Endodermal cell (in vitro differentiated cells): ENCODE measurements around the gene PIWIL4. TPM values are rescaled to one million over a fixed set of nuclear protein-coding genes. Genes with fewer than 3 reads are reported as not detected.

Experiments
- DNase-seq: peaks from one replicate; pipeline ENCODE4 v3.0.0-alpha.2; 2017
- H3K27ac ChIP-seq: 2 replicates; pipeline ENCODE4 v1.5.1; 2013; ENCODE audit warnings: mild to moderate bottlenecking, low read depth, low read length, moderate library complexity
- H3K27me3 ChIP-seq: 2 replicates; pipeline ENCODE4 v1.6.1; 2013; ENCODE audit warnings: mild to moderate bottlenecking, low read length, moderate library complexity; ENCODE audit not compliant: insufficient read depth, control insufficient read depth, poor library complexity, severe bottlenecking
- H3K36me3 ChIP-seq: 2 replicates; pipeline ENCODE4 v1.7.0; 2013; ENCODE audit warnings: mild to moderate bottlenecking, low read length, moderate library complexity; ENCODE audit not compliant: control insufficient read depth, insufficient read depth
- H3K4me1 ChIP-seq: one replicate; pipeline ENCODE4 v1.7.0; 2013; ENCODE audit warnings: low read length; ENCODE audit not compliant: control insufficient read depth, insufficient read depth
- H3K4me3 ChIP-seq: 2 replicates; pipeline ENCODE4 v1.5.1; 2013; ENCODE audit warnings: mild to moderate bottlenecking, low read length, moderate library complexity
- H3K9ac ChIP-seq: 2 replicates; pipeline ENCODE4 v1.6.1; 2013; ENCODE audit warnings: mild to moderate bottlenecking, low read length, moderate library complexity; ENCODE audit not compliant: poor library complexity, severe bottlenecking; ENCODE audit errors: extremely low read depth
- H3K9me3 ChIP-seq: 2 replicates; pipeline ENCODE4 v1.6.1; 2013; ENCODE audit warnings: mild to moderate bottlenecking, low read length, moderate library complexity; ENCODE audit not compliant: control insufficient read depth
- H3K27ac Mint-ChIP-seq: 2 replicates; pipeline ENCODE4 v1.8.0; 2020; ENCODE audit warnings: mixed read lengths
- H3K27me3 Mint-ChIP-seq: 2 replicates; pipeline ENCODE4 v1.8.0; 2021; ENCODE audit warnings: mild to moderate bottlenecking, mixed read lengths; ENCODE audit not compliant: insufficient read depth
- H3K36me3 Mint-ChIP-seq: 2 replicates; pipeline ENCODE4 v1.8.0; 2020; ENCODE audit warnings: low read depth, mixed read lengths
- H3K4me1 Mint-ChIP-seq: 2 replicates; pipeline ENCODE4 v1.8.0; 2020; ENCODE audit warnings: mixed read lengths
- H3K4me3 Mint-ChIP-seq: 2 replicates; pipeline ENCODE4 v1.8.0; 2020; ENCODE audit warnings: mild to moderate bottlenecking, moderate library complexity, mixed read lengths
- H3K9me3 Mint-ChIP-seq: 2 replicates; pipeline ENCODE4 v1.8.0; 2020; ENCODE audit warnings: mild to moderate bottlenecking, mixed read lengths
- WGBS, 2 experiments: methylation state at CpG; one replicate each; pipeline versions ENCODE4 v1.1.5 to v1.1.7; 2013; ENCODE audit warnings: missing lambda C conversion rate in 2 of 2, mixed read lengths in 1 of 2; ENCODE audit not compliant: insufficient coverage in 1 of 2, insufficient read length in 1 of 2; 5-methylcytosine and 5-hydroxymethylcytosine counted together
- total RNA-seq, 2 donors: library from RNA; stranded (reverse); fragmentation: NEBNext Ultra II Directional in 1 of 2; extraction: Animal tissue kit (Norgen Biotek cat#: 25700) in 1 of 2; gene quantifications; 2 replicates in 1 of 2; 3 replicates in 1 of 2; pipeline ENCODE4 v1.2.1, GENCODE V29; 2021
- TF ChIP-seq, protein P1 (sequence below): fragments of 200-600 bp; sonication (generic); conservative IDR thresholded peaks from 2 replicates; pipeline ENCODE4 v1.5.0; 2021; ENCODE audit warnings: antibody characterized with exemption, mild to moderate bottlenecking

The PIWIL4 gene
- total RNA-seq, 2 donors from 2014 or later = 0.24 to 0.82 TPM

DNA sequence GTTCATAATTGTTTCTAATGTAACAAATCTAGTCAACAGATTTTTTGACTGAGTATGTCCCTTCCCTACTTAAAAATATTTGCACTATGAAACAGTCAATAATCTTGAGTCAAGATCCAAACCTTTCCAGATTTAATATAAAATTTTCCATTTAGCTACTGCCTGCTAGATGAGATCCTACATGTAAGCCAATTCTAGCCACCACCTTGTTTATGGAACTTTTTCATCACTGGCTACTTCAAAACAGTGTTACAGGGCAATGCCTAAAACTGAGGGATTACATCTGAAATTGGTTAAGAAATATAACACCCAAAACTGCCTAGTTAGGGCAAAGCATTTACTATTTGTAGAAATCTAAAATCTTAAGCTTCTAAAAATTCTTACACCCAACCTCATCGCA lies 34.0 kb upstream of the PIWIL4 start:
- 100% methylated on average over 1 of the region's 1 CpG; no CpG with 5 or more reads in 1 of the 2 experiments for WGBS, 2 experiments
- peaks cover 4% of the 10 kb centered on the region for H3K27me3 ChIP-seq
- TF ChIP-seq, protein P1, sequence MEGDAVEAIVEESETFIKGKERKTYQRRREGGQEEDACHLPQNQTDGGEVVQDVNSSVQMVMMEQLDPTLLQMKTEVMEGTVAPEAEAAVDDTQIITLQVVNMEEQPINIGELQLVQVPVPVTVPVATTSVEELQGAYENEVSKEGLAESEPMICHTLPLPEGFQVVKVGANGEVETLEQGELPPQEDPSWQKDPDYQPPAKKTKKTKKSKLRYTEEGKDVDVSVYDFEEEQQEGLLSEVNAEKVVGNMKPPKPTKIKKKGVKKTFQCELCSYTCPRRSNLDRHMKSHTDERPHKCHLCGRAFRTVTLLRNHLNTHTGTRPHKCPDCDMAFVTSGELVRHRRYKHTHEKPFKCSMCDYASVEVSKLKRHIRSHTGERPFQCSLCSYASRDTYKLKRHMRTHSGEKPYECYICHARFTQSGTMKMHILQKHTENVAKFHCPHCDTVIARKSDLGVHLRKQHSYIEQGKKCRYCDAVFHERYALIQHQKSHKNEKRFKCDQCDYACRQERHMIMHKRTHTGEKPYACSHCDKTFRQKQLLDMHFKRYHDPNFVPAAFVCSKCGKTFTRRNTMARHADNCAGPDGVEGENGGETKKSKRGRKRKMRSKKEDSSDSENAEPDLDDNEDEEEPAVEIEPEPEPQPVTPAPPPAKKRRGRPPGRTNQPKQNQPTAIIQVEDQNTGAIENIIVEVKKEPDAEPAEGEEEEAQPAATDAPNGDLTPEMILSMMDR = no peak
- no peak overlapping the region for H3K9ac ChIP-seq
- no peaks in the 10 kb centered on the region for H3K36me3 ChIP-seq
- Mint-ChIP-seq H3K9me3 (no peaks in the 10 kb centered on the region), H3K27me3 (peaks cover 13% of the 10 kb centered on the region), H3K4me3 (no peak overlapping the region), H3K36me3 (no peaks in the 10 kb centered on the region), H3K27ac (no peak overlapping the region), H3K4me1 (no peaks in the 10 kb centered on the region)
- H3K4me1 ChIP-seq = no peaks in the 10 kb centered on the region
- no peaks in the 10 kb centered on the region for H3K9me3 ChIP-seq
- no peak for DNase-seq
- H3K4me3 ChIP-seq = no peak overlapping the region
- no peak overlapping the region for H3K27ac ChIP-seq

DNA sequence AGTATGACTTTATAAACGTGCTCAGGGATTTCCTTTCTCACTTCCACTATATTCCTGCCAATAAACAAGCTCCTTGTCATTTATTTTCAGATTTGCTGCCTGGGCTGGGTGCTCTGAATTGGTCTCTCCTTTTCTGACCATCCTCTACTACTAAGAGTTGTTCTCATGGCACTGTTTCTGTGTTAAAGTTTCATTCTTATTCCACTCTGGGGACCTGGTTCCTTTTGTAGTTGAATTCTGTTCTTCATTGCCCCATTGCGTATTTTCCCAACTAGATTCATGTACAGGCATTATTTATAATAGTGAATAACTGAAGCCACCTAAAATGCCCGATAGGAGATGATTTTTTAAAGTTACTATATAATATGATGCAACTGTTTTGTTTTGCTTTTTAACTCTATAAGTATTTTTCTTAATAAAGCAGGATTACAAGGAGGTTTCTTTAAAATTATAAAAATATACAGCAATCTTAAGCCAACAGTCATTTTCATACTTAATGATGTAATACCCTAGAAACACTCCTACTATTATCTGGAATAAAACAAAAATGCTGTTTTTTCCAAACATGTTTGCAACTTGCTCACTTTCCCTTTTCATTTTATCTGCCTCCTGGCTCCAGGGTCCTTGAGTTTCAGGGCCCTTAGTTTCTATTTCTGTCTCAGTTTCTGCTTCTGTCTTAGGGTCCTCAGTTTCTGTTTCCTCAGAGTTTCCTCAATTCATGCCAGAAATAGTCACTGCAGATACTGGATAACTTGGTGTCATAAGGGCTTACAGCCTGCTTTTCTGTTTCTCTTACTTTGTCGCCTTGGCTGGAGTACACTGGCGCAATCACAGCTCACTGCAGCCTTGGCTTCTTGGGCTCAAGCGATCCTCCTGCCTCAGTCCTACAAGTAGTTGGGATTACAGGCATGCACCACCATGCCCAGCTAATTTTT lies 33.2 kb upstream of the PIWIL4 start:
- no peaks in the 10 kb centered on the region for H3K36me3 ChIP-seq
- Mint-ChIP-seq H3K4me1 (no peaks in the 10 kb centered on the region), H3K27me3 (peaks cover 9% of the 10 kb centered on the region), H3K4me3 (no peak overlapping the region), H3K36me3 (no peaks in the 10 kb centered on the region), H3K9me3 (no peaks in the 10 kb centered on the region), H3K27ac (no peak overlapping the region)
- no peak for DNase-seq
- H3K4me3 ChIP-seq = no peak overlapping the region
- TF ChIP-seq, protein P1 = no peak
- H3K27me3 ChIP-seq = no peaks in the 10 kb centered on the region
- WGBS, 2 experiments = 90% methylated on average over 3 to 6 of the region's 6 CpGs
- no peak overlapping the region for H3K9ac ChIP-seq
- no peak overlapping the region for H3K27ac ChIP-seq
- no peaks in the 10 kb centered on the region for H3K9me3 ChIP-seq
- H3K4me1 ChIP-seq = no peaks in the 10 kb centered on the region

DNA sequence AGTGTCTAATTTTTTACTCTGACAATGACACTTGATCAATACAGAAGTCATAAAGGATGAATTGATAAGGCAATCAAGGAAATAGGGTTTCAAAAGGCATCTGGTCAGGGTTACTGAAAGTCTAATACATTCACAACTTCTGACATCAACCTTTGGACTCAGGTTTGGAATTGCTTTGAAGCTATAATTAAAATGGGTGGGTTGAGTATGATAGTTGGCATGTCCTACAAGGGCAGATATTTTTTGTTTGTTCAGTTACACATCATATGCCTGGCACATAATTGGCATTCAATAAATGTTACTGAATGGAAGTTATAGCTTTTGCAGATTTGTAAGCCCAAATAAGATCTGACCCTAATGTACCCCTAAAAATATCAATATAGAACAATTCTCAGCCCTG lies 30.8 kb upstream of the PIWIL4 start:
- Histone ChIP-seq H3K27ac (no peak overlapping the region), H3K4me1 (no peaks in the 10 kb centered on the region), H3K9me3 (no peaks in the 10 kb centered on the region), H3K36me3 (no peaks in the 10 kb centered on the region), H3K4me3 (no peak overlapping the region), H3K27me3 (peaks cover 13% of the 10 kb centered on the region), H3K9ac (no peak overlapping the region)
- H3K9me3 Mint-ChIP-seq = no peaks in the 10 kb centered on the region
- TF ChIP-seq, protein P1 = no peak
- H3K4me1 Mint-ChIP-seq = no peaks in the 10 kb centered on the region
- no peak overlapping the region for H3K27ac Mint-ChIP-seq
- DNase-seq = no peak
- H3K36me3 Mint-ChIP-seq = no peaks in the 10 kb centered on the region
- H3K27me3 Mint-ChIP-seq = peaks cover 10% of the 10 kb centered on the region
- no peak overlapping the region for H3K4me3 Mint-ChIP-seq
